ENCODE measurements around the gene RNF141. TPM values are rescaled to one million over a fixed set of nuclear protein-coding genes. Genes with fewer than 3 reads are reported as not detected.

The RNF141 gene
- total and polyA plus RNA-seq, 3 experiments from 2014 or later = 19.2 to 20.0 (median 19.6) TPM

GRCh38 chr11:10518123-10518522 lies 22.9 kb downstream of the RNF141 start:
- CTCF ChIA-PET = interaction anchor here (1.0 kb wide), 1 partner anchor 23 kb away, joined by 3 read pairs; the partner anchor contains the start of gene RNF141
- Mint-ChIP-seq H3K9me3 (no peaks in the 10 kb centered on the region), H3K36me3 (peaks cover 4 to 73% (median 17%) of the 10 kb centered on the region in 3 donors), H3K4me3 (no peak overlapping the region), H3K27me3 (no peaks in the 10 kb centered on the region), H3K27ac (no peak overlapping the region), H3K4me1 (peaks cover 2 to 6% (median 2%) of the 10 kb centered on the region in 3 donors)
- no peak for DNase-seq
- Histone ChIP-seq H3K36me3 (ENCODE audit: insufficient read depth, low read length) (peaks cover 4% of the 10 kb centered on the region), H3K27me3 (ENCODE audit: insufficient read depth, low read length, poor library complexity, severe bottlenecking) (no peaks in the 10 kb centered on the region), H3K4me1 (ENCODE audit: insufficient read depth, low read length) (no peaks in the 10 kb centered on the region), H3K27ac (ENCODE audit: low read depth, low read length) (no peak overlapping the region), H3K9me3 (ENCODE audit: low read length) (no peaks in the 10 kb centered on the region), H3K4me3 (ENCODE audit: low read length) (no peak overlapping the region)
- POLR2A ChIA-PET = no interaction called here

GRCh38 chr11:10515418-10515817 lies 25.6 kb downstream of the RNF141 start:
- no peak overlapping the region for H3K27ac ChIP-seq (ENCODE audit: low read depth, low read length)
- H3K36me3 Mint-ChIP-seq = peaks cover 4 to 53% (median 15%) of the 10 kb centered on the region in 3 donors
- no peak for DNase-seq

GRCh38 chr11:10514709-10515108 lies 26.3 kb downstream of the RNF141 start:
- peaks cover 4 to 19% (median 14%) of the 10 kb centered on the region in 3 donors for H3K4me1 Mint-ChIP-seq
- peaks cover 4 to 49% (median 15%) of the 10 kb centered on the region in 3 donors for H3K36me3 Mint-ChIP-seq
- ChIA-PET POLR2A (no interaction called here), CTCF (interaction anchor here (1.5 kb wide), 1 partner anchor 101 kb away, joined by 4 read pairs; no protein-coding TSS in a partner anchor)
- no peak overlapping the region for H3K27ac ChIP-seq (ENCODE audit: low read depth, low read length)
- no peaks in the 10 kb centered on the region for H3K9me3 Mint-ChIP-seq
- no peaks in the 10 kb centered on the region for H3K9me3 ChIP-seq (ENCODE audit: low read length)
- no peak overlapping the region for H3K4me3 Mint-ChIP-seq
- H3K27me3 ChIP-seq (ENCODE audit: insufficient read depth, low read length, poor library complexity, severe bottlenecking) = no peaks in the 10 kb centered on the region
- no peaks in the 10 kb centered on the region for H3K36me3 ChIP-seq (ENCODE audit: insufficient read depth, low read length)
- DNase-seq = no peak
- no peaks in the 10 kb centered on the region for H3K27me3 Mint-ChIP-seq
- H3K27ac Mint-ChIP-seq = peak overlapping the region in 2 of 8 donors; percentile 15 to 79
- no peaks in the 10 kb centered on the region for H3K4me1 ChIP-seq (ENCODE audit: insufficient read depth, low read length)
- no peak overlapping the region for H3K4me3 ChIP-seq (ENCODE audit: low read length)

More at GRCh38 chr11:10515418-10515817, 25.6 kb downstream of the RNF141 start:
- Histone ChIP-seq H3K4me3 (ENCODE audit: low read length) (no peak overlapping the region), H3K9me3 (ENCODE audit: low read length) (no peaks in the 10 kb centered on the region), H3K36me3 (ENCODE audit: insufficient read depth, low read length) (no peaks in the 10 kb centered on the region), H3K27me3 (ENCODE audit: insufficient read depth, low read length, poor library complexity, severe bottlenecking) (no peaks in the 10 kb centered on the region), H3K4me1 (ENCODE audit: insufficient read depth, low read length) (no peaks in the 10 kb centered on the region)
- Mint-ChIP-seq H3K4me3 (no peak overlapping the region), H3K27ac (peak overlapping the region in 2 of 8 donors; percentile 7 to 10), H3K27me3 (no peaks in the 10 kb centered on the region), H3K4me1 (peaks cover 4 to 19% (median 14%) of the 10 kb centered on the region in 3 donors), H3K9me3 (no peaks in the 10 kb centered on the region)
- CTCF ChIA-PET = interaction anchor here (1.5 kb wide), 1 partner anchor 102 kb away, joined by 4 read pairs; no protein-coding TSS in a partner anchor
- POLR2A ChIA-PET = no interaction called here

GRCh38 chr11:10514202-10514601 lies 26.8 kb downstream of the RNF141 start:
- Histone ChIP-seq H3K27ac (ENCODE audit: low read depth, low read length) (no peak overlapping the region), H3K27me3 (ENCODE audit: insufficient read depth, low read length, poor library complexity, severe bottlenecking) (no peaks in the 10 kb centered on the region), H3K9me3 (ENCODE audit: low read length) (no peaks in the 10 kb centered on the region), H3K36me3 (ENCODE audit: insufficient read depth, low read length) (no peaks in the 10 kb centered on the region), H3K4me3 (ENCODE audit: low read length) (no peak overlapping the region), H3K4me1 (ENCODE audit: insufficient read depth, low read length) (no peaks in the 10 kb centered on the region)
- Mint-ChIP-seq H3K4me1 (peaks cover 4 to 19% (median 14%) of the 10 kb centered on the region in 3 donors), H3K27me3 (no peaks in the 10 kb centered on the region), H3K36me3 (peaks cover 4 to 44% (median 15%) of the 10 kb centered on the region in 3 donors), H3K9me3 (no peaks in the 10 kb centered on the region), H3K27ac (peak overlapping the region in 3 of 8 donors; percentile 10 to 52 (median 21)), H3K4me3 (no peak overlapping the region)
- ChIA-PET CTCF (interaction anchor here (1.5 kb wide), 1 partner anchor 101 kb away, joined by 4 read pairs; no protein-coding TSS in a partner anchor), POLR2A (no interaction called here)
- DNase-seq = no peak

GRCh38 chr11:10511181-10511621 lies 29.8 kb downstream of the RNF141 start:
- no peaks in the 10 kb centered on the region for H3K27me3 ChIP-seq (ENCODE audit: insufficient read depth, low read length, poor library complexity, severe bottlenecking)
- no peak overlapping the region for H3K4me3 ChIP-seq (ENCODE audit: low read length)
- H3K9me3 ChIP-seq (ENCODE audit: low read length) = no peaks in the 10 kb centered on the region
- H3K36me3 ChIP-seq (ENCODE audit: insufficient read depth, low read length) = peaks cover 8% of the 10 kb centered on the region
- DNase-seq = no peak
- ChIA-PET POLR2A (no interaction called here), CTCF (no interaction called here)
- Mint-ChIP-seq H3K36me3 (peaks cover 0 to 35% (median 11%) of the 10 kb centered on the region in 3 donors), H3K27ac (peak overlapping the region in 1 of 8 donors; percentile 12), H3K9me3 (no peaks in the 10 kb centered on the region), H3K4me3 (no peak overlapping the region), H3K27me3 (no peaks in the 10 kb centered on the region), H3K4me1 (peaks cover 4 to 19% (median 14%) of the 10 kb centered on the region in 3 donors)
- H3K4me1 ChIP-seq (ENCODE audit: insufficient read depth, low read length) = no peaks in the 10 kb centered on the region
- H3K27ac ChIP-seq (ENCODE audit: low read depth, low read length) = no peak overlapping the region

- Histone ChIP-seq H3K9me3 (ENCODE audit: low read length) (no peaks in the 10 kb centered on the region), H3K27me3 (ENCODE audit: insufficient read depth, low read length, poor library complexity, severe bottlenecking) (no peaks in the 10 kb centered on the region), H3K36me3 (ENCODE audit: insufficient read depth, low read length) (peaks cover 18% of the 10 kb centered on the region), H3K4me3 (ENCODE audit: low read length) (no peak overlapping the region), H3K4me1 (ENCODE audit: insufficient read depth, low read length) (no peaks in the 10 kb centered on the region), H3K27ac (ENCODE audit: low read depth, low read length) (no peak overlapping the region)
- Mint-ChIP-seq H3K9me3 (no peaks in the 10 kb centered on the region), H3K4me1 (no peaks in the 10 kb centered on the region), H3K27me3 (no peaks in the 10 kb centered on the region), H3K36me3 (peaks cover 0 to 57% (median 23%) of the 10 kb centered on the region in 3 donors), H3K27ac (no peak overlapping the region), H3K4me3 (no peak overlapping the region)
- CTCF ChIA-PET = interaction anchor here (1.2 kb wide), 1 partner anchor 35 kb away, joined by 3 read pairs; no protein-coding TSS in a partner anchor
- no peak for DNase-seq
- POLR2A ChIA-PET = no interaction called here
These were observed 35.0 kb downstream of the RNF141 start for GRCh38 chr11:10506008-10506370.

GRCh38 chr11:10505278-10506007 lies 35.5 kb downstream of the RNF141 start:
- no peak for DNase-seq
- no peak overlapping the region for H3K4me3 Mint-ChIP-seq
- CTCF ChIA-PET = interaction anchor here (0.8 to 1.2 kb wide), 2 partner anchors 11 to 35 kb away, joined by 3 read pairs; no protein-coding TSS in a partner anchor
- Histone ChIP-seq H3K27ac (ENCODE audit: low read depth, low read length) (no peak overlapping the region), H3K9me3 (ENCODE audit: low read length) (no peaks in the 10 kb centered on the region), H3K4me1 (ENCODE audit: insufficient read depth, low read length) (no peaks in the 10 kb centered on the region), H3K36me3 (ENCODE audit: insufficient read depth, low read length) (peaks cover 24% of the 10 kb centered on the region), H3K4me3 (ENCODE audit: low read length) (no peak overlapping the region), H3K27me3 (ENCODE audit: insufficient read depth, low read length, poor library complexity, severe bottlenecking) (no peaks in the 10 kb centered on the region)
- H3K27ac Mint-ChIP-seq = peak overlapping the region in 2 of 8 donors; percentile 46 to 52
- H3K4me1 Mint-ChIP-seq = no peaks in the 10 kb centered on the region
- H3K27me3 Mint-ChIP-seq = no peaks in the 10 kb centered on the region
- H3K36me3 Mint-ChIP-seq = peaks cover 0 to 62% (median 20%) of the 10 kb centered on the region in 3 donors
- POLR2A ChIA-PET = no interaction called here
- H3K9me3 Mint-ChIP-seq = no peaks in the 10 kb centered on the region

- no peak overlapping the region for H3K4me3 Mint-ChIP-seq
- H3K27ac ChIP-seq (ENCODE audit: low read depth, low read length) = no peak overlapping the region
These were observed 36.5 kb downstream of the RNF141 start for GRCh38 chr11:10504490-10504889.

More at GRCh38 chr11:10504490-10504889, 36.5 kb downstream of the RNF141 start:
- Mint-ChIP-seq H3K36me3 (peaks cover 0 to 72% (median 24%) of the 10 kb centered on the region in 3 donors), H3K4me1 (no peaks in the 10 kb centered on the region), H3K27ac (peak overlapping the region in 3 of 8 donors; percentile 9 to 51 (median 29)), H3K27me3 (no peaks in the 10 kb centered on the region), H3K9me3 (no peaks in the 10 kb centered on the region)
- ChIA-PET POLR2A (no interaction called here), CTCF (interaction anchor here (0.8 kb wide), 1 partner anchor 10 kb away, joined by 3 read pairs; no protein-coding TSS in a partner anchor)
- peaks cover 33% of the 10 kb centered on the region for H3K36me3 ChIP-seq (ENCODE audit: insufficient read depth, low read length)
- DNase-seq = no peak
- H3K4me1 ChIP-seq (ENCODE audit: insufficient read depth, low read length) = no peaks in the 10 kb centered on the region
- H3K4me3 ChIP-seq (ENCODE audit: low read length) = no peak overlapping the region
- H3K9me3 ChIP-seq (ENCODE audit: low read length) = no peaks in the 10 kb centered on the region
- H3K27me3 ChIP-seq (ENCODE audit: insufficient read depth, low read length, poor library complexity, severe bottlenecking) = no peaks in the 10 kb centered on the region

All from CD8-positive, alpha-beta memory T cell (primary cell).